ENCODE results near the gene ARHGAP26. TPM values are rescaled to one million over a fixed set of nuclear protein-coding genes. Genes with fewer than 3 reads are reported as not detected.

ARHGAP26 gene
- total and polyA plus RNA-seq, 7 experiments from 2014 or later, result 10.5 to 123 (median 22.7) TPM

DNA sequence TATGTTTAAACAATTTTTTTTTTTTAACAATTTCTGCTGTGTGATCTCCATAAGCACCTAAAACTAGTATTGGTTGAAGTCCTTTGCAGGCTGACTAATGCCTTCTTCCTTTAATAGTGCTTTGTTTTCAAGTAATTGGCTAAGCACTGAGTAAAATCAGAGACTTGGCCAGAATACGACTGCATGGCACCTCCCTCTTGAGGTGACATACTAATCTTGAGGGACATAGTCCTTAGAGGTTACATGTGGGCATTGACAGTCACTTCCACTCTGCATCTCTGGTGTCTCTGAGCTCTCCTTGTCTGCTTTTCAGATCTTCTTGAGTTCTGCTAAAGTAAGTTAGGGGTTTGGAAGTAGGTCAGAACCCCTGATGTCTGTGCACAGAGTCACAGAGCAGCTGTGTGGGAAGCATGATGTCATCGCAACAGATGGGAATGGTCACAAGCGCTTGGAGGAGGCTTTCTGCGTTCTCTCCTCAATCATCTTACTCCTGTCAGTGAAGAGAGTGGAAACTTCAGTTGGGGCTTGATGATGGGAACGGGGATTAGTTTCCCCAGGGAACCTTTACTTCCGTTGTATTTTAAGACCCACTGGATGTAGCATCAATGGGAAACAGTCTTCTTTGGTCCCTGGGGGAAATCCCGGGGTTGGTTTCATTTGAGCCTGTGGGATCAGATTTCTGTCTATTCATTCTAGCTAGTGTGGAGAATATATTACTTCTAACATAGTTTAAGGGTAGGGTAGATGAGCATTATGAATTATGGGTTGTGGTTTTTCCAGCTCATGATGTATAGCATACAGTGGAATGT is 136.9 kb downstream of the ARHGAP26 start:
- intact Hi-C loops (cut with micrococcal nuclease), result no loop called here
- no peak overlapping the region for H3K27ac ChIP-seq (ENCODE audit: low read depth, low read length)
- Mint-ChIP-seq H3K4me1 (no peaks in the 10 kb centered on the region), H3K27me3 (no peaks in the 10 kb centered on the region), H3K4me3 (no peak overlapping the region), H3K27ac (no peak overlapping the region), H3K9me3 (no peaks in the 10 kb centered on the region), H3K36me3 (peaks cover 28 to 72% (median 49%) of the 10 kb centered on the region in 5 donors)
- H3K9me3 ChIP-seq (ENCODE audit: control insufficient read depth in 2 of 3, low read length in 3 of 3), result no peaks in the 10 kb centered on the region
- peaks cover 0 to 68% (median 10%) of the 10 kb centered on the region in 3 experiments for H3K36me3 ChIP-seq (ENCODE audit: control insufficient read depth in 2 of 3, insufficient read depth in 3 of 3, low read length in 3 of 3)
- ATAC-seq, result no peak
- POLR2A ChIA-PET, result interaction anchor here (0.5 kb wide), 1 partner anchor 1047 kb away, joined by 3 read pairs; no protein-coding TSS in a partner anchor
- H3K27me3 ChIP-seq (ENCODE audit: control insufficient read depth in 2 of 2, insufficient read depth in 2 of 2, low read length in 2 of 2), result no peaks in the 10 kb centered on the region
- no peak for DNase-seq
- H3K4me3 ChIP-seq (ENCODE audit: low read length), result no peak overlapping the region
- H3K4me1 ChIP-seq (ENCODE audit: control insufficient read depth in 2 of 2, insufficient read depth in 2 of 2, low read length in 2 of 2), result no peaks in the 10 kb centered on the region
- CTCF ChIA-PET, result interaction anchor here (1.2 kb wide), 1 partner anchor 18 kb away, joined by 3 read pairs; no protein-coding TSS in a partner anchor

- Mint-ChIP-seq H3K36me3 (peaks cover 20 to 73% (median 54%) of the 10 kb centered on the region in 5 donors), H3K9me3 (no peaks in the 10 kb centered on the region), H3K27ac (no peak overlapping the region), H3K4me3 (no peak overlapping the region), H3K27me3 (no peaks in the 10 kb centered on the region), H3K4me1 (no peaks in the 10 kb centered on the region)
- intact Hi-C loops (cut with micrococcal nuclease), result no loop called here
- Histone ChIP-seq H3K27ac (ENCODE audit: low read depth, low read length) (no peak overlapping the region), H3K4me3 (ENCODE audit: low read length) (no peak overlapping the region), H3K36me3 (ENCODE audit: control insufficient read depth in 2 of 3, insufficient read depth in 3 of 3, low read length in 3 of 3) (peaks cover 0 to 66% (median 10%) of the 10 kb centered on the region in 3 experiments), H3K27me3 (ENCODE audit: control insufficient read depth in 2 of 2, insufficient read depth in 2 of 2, low read length in 2 of 2) (no peaks in the 10 kb centered on the region), H3K4me1 (ENCODE audit: control insufficient read depth in 2 of 2, insufficient read depth in 2 of 2, low read length in 2 of 2) (no peaks in the 10 kb centered on the region), H3K9me3 (ENCODE audit: control insufficient read depth in 2 of 3, low read length in 3 of 3) (no peaks in the 10 kb centered on the region)
- ATAC-seq, result no peak
- ChIA-PET POLR2A (interaction anchor here (0.8 kb wide), 1 partner anchor 277 kb away, joined by 3 read pairs; no protein-coding TSS in a partner anchor), CTCF (no interaction called here)
- no peak for DNase-seq
Observed at GRCh38 chr5:142908659-142909058, 138.5 kb downstream of the ARHGAP26 start.

DNA sequence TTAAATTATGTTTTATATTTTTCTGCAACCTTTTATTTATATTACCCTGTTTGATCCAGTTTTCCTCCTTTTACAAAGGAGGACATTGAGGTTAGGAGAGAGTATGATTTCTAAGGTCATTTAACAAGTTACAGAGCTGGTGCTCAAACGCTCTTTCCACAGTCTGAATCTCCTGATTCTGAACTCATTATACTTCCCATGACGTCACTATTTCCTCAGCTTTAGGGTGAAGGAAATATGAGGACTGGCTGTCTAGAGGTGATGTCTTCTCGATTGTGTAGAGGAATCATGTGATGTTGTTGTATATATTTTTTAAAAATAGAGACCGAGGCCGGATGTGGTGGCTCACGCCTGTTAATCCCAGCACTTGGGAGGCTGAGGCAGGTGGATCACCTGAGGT is 140.0 kb downstream of the ARHGAP26 start:
- Histone ChIP-seq H3K27me3 (ENCODE audit: control insufficient read depth in 2 of 2, insufficient read depth in 2 of 2, low read length in 2 of 2) (no peaks in the 10 kb centered on the region), H3K27ac (ENCODE audit: low read depth, low read length) (no peak overlapping the region), H3K9me3 (ENCODE audit: control insufficient read depth in 2 of 3, low read length in 3 of 3) (no peaks in the 10 kb centered on the region), H3K4me1 (ENCODE audit: control insufficient read depth in 2 of 2, insufficient read depth in 2 of 2, low read length in 2 of 2) (no peaks in the 10 kb centered on the region), H3K36me3 (ENCODE audit: control insufficient read depth in 2 of 3, insufficient read depth in 3 of 3, low read length in 3 of 3) (peaks cover 0 to 72% (median 5%) of the 10 kb centered on the region in 3 experiments), H3K4me3 (ENCODE audit: low read length) (no peak overlapping the region)
- Mint-ChIP-seq H3K9me3 (no peaks in the 10 kb centered on the region), H3K4me3 (no peak overlapping the region), H3K27ac (no peak overlapping the region), H3K4me1 (no peaks in the 10 kb centered on the region), H3K27me3 (no peaks in the 10 kb centered on the region), H3K36me3 (peaks cover 15 to 74% (median 55%) of the 10 kb centered on the region in 5 donors)
- intact Hi-C loops (cut with micrococcal nuclease), result no loop called here
- DNase-seq, result no peak
- POLR2A ChIA-PET, result no interaction called here
- CTCF ChIA-PET, result no interaction called here
- no peak for ATAC-seq

- Histone ChIP-seq H3K36me3 (ENCODE audit: control insufficient read depth in 2 of 3, insufficient read depth in 3 of 3, low read length in 3 of 3) (peaks cover 0 to 73% (median 5%) of the 10 kb centered on the region in 3 experiments), H3K4me3 (ENCODE audit: low read length) (no peak overlapping the region), H3K27me3 (ENCODE audit: control insufficient read depth in 2 of 2, insufficient read depth in 2 of 2, low read length in 2 of 2) (no peaks in the 10 kb centered on the region), H3K27ac (ENCODE audit: low read depth, low read length) (no peak overlapping the region), H3K9me3 (ENCODE audit: control insufficient read depth in 2 of 3, low read length in 3 of 3) (no peaks in the 10 kb centered on the region), H3K4me1 (ENCODE audit: control insufficient read depth in 2 of 2, insufficient read depth in 2 of 2, low read length in 2 of 2) (no peaks in the 10 kb centered on the region)
- Mint-ChIP-seq H3K4me1 (no peaks in the 10 kb centered on the region), H3K4me3 (no peak overlapping the region), H3K9me3 (no peaks in the 10 kb centered on the region), H3K36me3 (peaks cover 14 to 77% (median 53%) of the 10 kb centered on the region in 5 donors), H3K27me3 (no peaks in the 10 kb centered on the region), H3K27ac (peak overlapping the region in 2 of 9 donors; percentile 5 to 18)
- ChIA-PET CTCF (no interaction called here), POLR2A (interaction anchor here (0.6 kb wide), 1 partner anchor 11 kb away, joined by 3 read pairs; no protein-coding TSS in a partner anchor)
- no peak for ATAC-seq
- intact Hi-C loops (cut with micrococcal nuclease), result no loop called here
- no peak for DNase-seq
Observed at GRCh38 chr5:142911170-142911569, 141.0 kb downstream of the ARHGAP26 start.

- Histone ChIP-seq H3K4me1 (ENCODE audit: control insufficient read depth in 2 of 2, insufficient read depth in 2 of 2, low read length in 2 of 2) (no peaks in the 10 kb centered on the region), H3K9me3 (ENCODE audit: control insufficient read depth in 2 of 3, low read length in 3 of 3) (no peaks in the 10 kb centered on the region), H3K27me3 (ENCODE audit: control insufficient read depth in 2 of 2, insufficient read depth in 2 of 2, low read length in 2 of 2) (no peaks in the 10 kb centered on the region), H3K27ac (ENCODE audit: low read depth, low read length) (no peak overlapping the region), H3K36me3 (ENCODE audit: control insufficient read depth in 2 of 3, insufficient read depth in 3 of 3, low read length in 3 of 3) (peaks cover 0 to 72% (median 5%) of the 10 kb centered on the region in 3 experiments), H3K4me3 (ENCODE audit: low read length) (no peak overlapping the region)
- Mint-ChIP-seq H3K27me3 (no peaks in the 10 kb centered on the region), H3K36me3 (peaks cover 10 to 75% (median 49%) of the 10 kb centered on the region in 5 donors), H3K27ac (no peak overlapping the region), H3K4me3 (no peak overlapping the region), H3K4me1 (peaks cover 0 to 3% (median 0%) of the 10 kb centered on the region in 7 donors), H3K9me3 (no peaks in the 10 kb centered on the region)
- POLR2A ChIA-PET, result no interaction called here
- CTCF ChIA-PET, result no interaction called here
- intact Hi-C loops (cut with micrococcal nuclease), result no loop called here
- DNase-seq, result no peak
- no peak for ATAC-seq
Observed at GRCh38 chr5:142911775-142912174, 141.6 kb downstream of the ARHGAP26 start.

DNA sequence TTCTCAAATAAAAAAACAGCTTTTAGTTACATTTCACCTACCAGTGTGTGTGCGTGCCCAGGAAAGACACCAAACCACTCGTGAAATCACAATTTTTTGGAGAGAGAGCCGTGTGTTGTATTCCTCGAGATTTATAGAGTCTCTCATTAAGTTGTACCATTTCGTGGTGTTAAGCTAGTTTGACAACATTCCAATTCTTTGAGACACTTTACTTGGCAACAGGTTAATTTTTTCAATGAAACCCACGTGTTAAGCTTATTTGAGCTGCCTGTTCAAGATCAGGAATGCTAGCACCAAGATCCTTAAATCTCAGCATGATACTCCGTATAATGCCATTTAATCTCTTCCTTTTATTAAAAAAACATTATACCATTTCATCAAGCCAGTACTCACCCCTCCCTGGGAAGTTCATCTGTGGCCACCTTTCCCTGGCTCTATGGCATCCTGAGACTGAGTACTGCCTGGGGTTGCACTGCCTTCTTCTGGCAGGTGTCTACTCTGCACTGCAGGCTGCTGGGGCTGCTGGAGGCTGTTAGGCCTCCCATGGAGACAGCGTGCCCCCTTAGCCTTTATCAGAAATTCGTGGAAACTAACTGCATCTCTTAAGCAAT is 143.7 kb downstream of the ARHGAP26 start:
- H3K9me3 Mint-ChIP-seq, result no peaks in the 10 kb centered on the region
- no peak overlapping the region for H3K27ac ChIP-seq (ENCODE audit: low read depth, low read length)
- DNase-seq, result no peak
- no peaks in the 10 kb centered on the region for H3K9me3 ChIP-seq (ENCODE audit: control insufficient read depth in 2 of 3, low read length in 3 of 3)
- H3K27me3 Mint-ChIP-seq, result no peaks in the 10 kb centered on the region
- intact Hi-C loops (cut with micrococcal nuclease), result no loop called here
- no peaks in the 10 kb centered on the region for H3K4me1 ChIP-seq (ENCODE audit: control insufficient read depth in 2 of 2, insufficient read depth in 2 of 2, low read length in 2 of 2)
- no peak overlapping the region for H3K4me3 Mint-ChIP-seq
- no peaks in the 10 kb centered on the region for H3K27me3 ChIP-seq (ENCODE audit: control insufficient read depth in 2 of 2, insufficient read depth in 2 of 2, low read length in 2 of 2)
- CTCF ChIA-PET, result interaction anchor here (0.9 to 1.3 kb wide), 2 partner anchors 166 to 200 kb away, joined by 3 read pairs; no protein-coding TSS in a partner anchor
- peaks cover 0 to 56% (median 5%) of the 10 kb centered on the region in 3 experiments for H3K36me3 ChIP-seq (ENCODE audit: control insufficient read depth in 2 of 3, insufficient read depth in 3 of 3, low read length in 3 of 3)
- peaks cover 10 to 61% (median 37%) of the 10 kb centered on the region in 5 donors for H3K36me3 Mint-ChIP-seq
- H3K27ac Mint-ChIP-seq, result peak overlapping the region in 1 of 9 donors; percentile 38
- POLR2A ChIA-PET, result no interaction called here
- no peak overlapping the region for H3K4me3 ChIP-seq (ENCODE audit: low read length)
- peaks cover 0 to 3% (median 0%) of the 10 kb centered on the region in 7 donors for H3K4me1 Mint-ChIP-seq
- ATAC-seq, result no peak

All from naive thymus-derived CD4-positive, alpha-beta T cell (primary cell).